ENCODE measurements around the gene RRAD.
A peak's percentile ranks its signal among the peaks of the same experiment; 100 is the strongest.

- peak; percentile 72 to 88 (median 82) for TF ChIP-seq CTCF (IDR thresholded peaks at IDR 0.05)
- no peak for TF ChIP-seq POLR2A (IDR thresholded peaks at IDR 0.05)
Observed at GRCh38 chr16:66954097-66954659, 28.8 kb upstream of the RRAD start.
